Natural killer cell treated with Interleukin-12 subunit alpha and Interleukin-12 subunit beta and Interleukin-15 and Interleukin-18, amount 100 ng/mL, for 72 hours (primary cell): ENCODE results near the gene CKAP4. TPM values are rescaled to one million over a fixed set of nuclear protein-coding genes. Genes with fewer than 3 reads are reported as not detected.

Experiments used
- ATAC-seq, 2 donors: fragments of 150-1000 bp; cut with Tn5 transposase in 1 of 2; sonication (Bioruptor Pico), chemical (Tn5 transposase) in 1 of 2; 2 replicates each; pipeline ENCODE4 v1.10.0; 2021
- DNase-seq: peaks from one replicate; pipeline ENCODE4 v3.0.0; 2022; ENCODE audit warnings: low spot score
- H3K27ac Mint-ChIP-seq, 2 donors: 1 replicate in 1 of 2; 2 replicates in 1 of 2; pipeline ENCODE4 v1.8.0; 2022; ENCODE audit warnings: mixed read lengths in 2 of 2, mild to moderate bottlenecking in 1 of 2, moderate library complexity in 1 of 2
- H3K27me3 Mint-ChIP-seq, 2 donors: 1 replicate in 1 of 2; 2 replicates in 1 of 2; pipeline ENCODE4 v1.8.0; 2022; ENCODE audit warnings: mixed read lengths in 2 of 2
- H3K36me3 Mint-ChIP-seq: one replicate; pipeline ENCODE4 v1.8.0; 2022; ENCODE audit warnings: mixed read lengths
- H3K4me1 Mint-ChIP-seq, 2 donors: 1 replicate in 1 of 2; 2 replicates in 1 of 2; pipeline ENCODE4 v1.8.0; 2022; ENCODE audit warnings: low read depth in 2 of 2, mixed read lengths in 2 of 2, mild to moderate bottlenecking in 1 of 2
- H3K4me3 Mint-ChIP-seq: one replicate; pipeline ENCODE4 v1.8.0; 2022; ENCODE audit warnings: mixed read lengths
- H3K9me3 Mint-ChIP-seq: 2 replicates; pipeline ENCODE4 v1.8.0; 2022; ENCODE audit warnings: mixed read lengths
- total RNA-seq, 2 donors: library from RNA; stranded (reverse); gene quantifications; one replicate each; pipeline ENCODE4 v1.2.3, GENCODE V29; 2022

CKAP4 gene
- total RNA-seq, 2 donors from 2014 or later = 1.1 to 3.3 TPM

DNA sequence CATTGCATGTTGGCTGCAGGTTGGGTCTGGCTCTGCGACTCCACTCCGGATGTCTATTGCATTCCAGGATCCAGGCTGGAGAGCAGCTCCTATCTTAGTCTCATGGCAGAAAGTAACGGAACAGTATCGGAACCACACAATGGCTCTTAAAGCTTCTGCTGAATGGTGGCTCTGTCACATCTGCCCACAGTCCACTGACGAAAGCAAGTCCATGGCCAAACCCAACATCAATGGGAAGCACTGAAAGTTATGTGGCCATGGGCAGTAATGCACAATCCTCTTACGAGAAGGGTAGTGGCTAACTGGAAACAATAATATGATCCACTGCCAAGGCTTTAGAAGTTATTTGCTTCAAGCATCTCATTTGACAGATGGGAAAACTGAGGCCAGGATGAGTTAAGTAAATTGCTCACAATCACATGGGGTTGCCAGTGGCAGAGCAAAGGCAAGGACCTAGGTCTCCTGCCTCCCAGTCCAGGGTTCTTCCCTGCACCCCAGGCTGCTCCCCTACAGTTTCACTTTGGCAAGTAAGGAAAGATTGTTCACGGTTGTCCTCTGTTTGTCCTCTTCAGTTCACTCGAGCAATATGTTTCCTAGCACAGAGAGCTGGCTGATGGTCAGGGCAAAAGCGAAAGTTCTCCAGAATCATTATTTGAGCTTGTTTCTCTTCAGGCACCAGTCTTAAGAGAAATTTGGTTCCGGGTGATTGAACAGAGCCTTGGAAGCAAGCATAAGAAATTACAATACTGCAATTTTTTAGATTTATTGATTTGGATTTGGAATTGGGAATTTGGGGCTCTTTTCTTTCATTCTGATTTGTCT is 54.2 kb downstream of the CKAP4 start:
- ATAC-seq (no peak), DNase-seq (no peak)
- Mint-ChIP-seq H3K27me3 (peaks cover 11 to 37% of the 10 kb centered on the region in 2 donors), H3K4me3 (no peak overlapping the region), H3K9me3 (no peaks in the 10 kb centered on the region), H3K36me3 (no peaks in the 10 kb centered on the region), H3K27ac (no peak overlapping the region), H3K4me1 (no peaks in the 10 kb centered on the region)

GRCh38 chr12:106192659-106193393 is 55.0 kb downstream of the CKAP4 start:
- Mint-ChIP-seq H3K36me3 (no peaks in the 10 kb centered on the region), H3K4me1 (no peaks in the 10 kb centered on the region), H3K27ac (no peak overlapping the region), H3K4me3 (no peak overlapping the region), H3K9me3 (no peaks in the 10 kb centered on the region), H3K27me3 (peaks cover 7 to 30% of the 10 kb centered on the region in 2 donors)
- no peak for DNase-seq
- no peak for ATAC-seq

DNA sequence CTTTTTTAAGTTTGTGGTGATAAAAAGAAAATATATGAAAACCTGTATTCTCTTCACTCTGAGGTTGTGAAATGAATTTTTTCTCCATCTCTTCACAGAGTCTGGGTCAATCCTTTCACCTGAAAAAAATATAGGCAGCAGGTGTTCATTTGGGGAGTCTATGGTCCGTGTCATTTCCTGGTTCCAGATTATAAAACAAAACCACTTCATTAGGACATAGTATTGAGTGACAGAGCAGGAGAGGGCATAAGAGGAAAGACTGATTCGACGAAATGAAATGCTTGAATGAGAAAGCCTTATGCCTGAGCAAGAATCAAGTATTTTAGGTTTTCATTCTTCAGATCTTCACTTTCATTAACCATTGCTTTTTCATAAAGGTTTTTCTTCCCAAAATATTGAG is 57.2 kb downstream of the CKAP4 start:
- no peak for DNase-seq
- Mint-ChIP-seq H3K9me3 (no peaks in the 10 kb centered on the region), H3K27ac (no peak overlapping the region), H3K4me1 (no peaks in the 10 kb centered on the region), H3K36me3 (no peaks in the 10 kb centered on the region), H3K4me3 (no peak overlapping the region), H3K27me3 (peaks cover 9 to 23% of the 10 kb centered on the region in 2 donors)
- ATAC-seq = no peak

GRCh38 chr12:106189341-106189740 is 58.5 kb downstream of the CKAP4 start:
- H3K36me3 Mint-ChIP-seq = no peaks in the 10 kb centered on the region
- H3K27ac Mint-ChIP-seq = no peak overlapping the region
- H3K27me3 Mint-ChIP-seq = peaks cover 9 to 20% of the 10 kb centered on the region in 2 donors
- H3K4me3 Mint-ChIP-seq = no peak overlapping the region
- DNase-seq = no peak
- no peaks in the 10 kb centered on the region for H3K4me1 Mint-ChIP-seq
- no peak for ATAC-seq
- no peaks in the 10 kb centered on the region for H3K9me3 Mint-ChIP-seq

- Mint-ChIP-seq H3K4me1 (no peaks in the 10 kb centered on the region), H3K36me3 (no peaks in the 10 kb centered on the region), H3K27me3 (peaks cover 9 to 20% of the 10 kb centered on the region in 2 donors), H3K4me3 (no peak overlapping the region), H3K9me3 (no peaks in the 10 kb centered on the region), H3K27ac (no peak overlapping the region)
- DNase-seq (no peak), ATAC-seq (no peak)
Observed at GRCh38 chr12:106188256-106188655, 59.6 kb downstream of the CKAP4 start.

Other genes with a start within 250 kb of the CKAP4 start
- gene NUAK1, start 109.1 kb downstream of the CKAP4 start, total RNA-seq = 1 to 10 TPM in 1 of 2 donors, under 1 TPM in 1; 0.05 to 1.6 TPM
- gene TCP11L2, start 54.7 kb upstream of the CKAP4 start, total RNA-seq = 1 to 10 TPM; 3.5 to 5.8 TPM
- gene POLR3B, start 109.7 kb upstream of the CKAP4 start, total RNA-seq = 10 to 100 TPM in 1 of 2 donors, 1 to 10 TPM in 1; 9.0 to 12.3 TPM